ENCODE data around the gene TRIP11.
A peak's percentile ranks its signal among the peaks of the same experiment; 100 is the strongest.

TRIP11 gene

GRCh38 chr14:92041203-92041602 lies 1.3 kb upstream of the TRIP11 start:
- peak overlapping the region; percentile 72 for H3K4me3 ChIP-seq (ENCODE audit: low read depth, low read length)
- no peak for DNase-seq (ENCODE audit: low read depth)
- TF ChIP-seq CTCF (IDR thresholded peaks at IDR 0.05; ENCODE audit: insufficient read depth, low read depth, low read length, missing control alignments): no peak

- DNase-seq (ENCODE audit: low read depth): peak; percentile 52
- peak overlapping the region; percentile 72 for H3K4me3 ChIP-seq (ENCODE audit: low read depth, low read length)
- TF ChIP-seq CTCF (IDR thresholded peaks at IDR 0.05; ENCODE audit: insufficient read depth, low read depth, low read length, missing control alignments): no peak
Observed at GRCh38 chr14:92040431-92041051, 682 bp upstream of the TRIP11 start.

GRCh38 chr14:92039063-92039718 lies 668 bp downstream of the TRIP11 start:
- no peak for TF ChIP-seq CTCF (IDR thresholded peaks at IDR 0.05; ENCODE audit: insufficient read depth, low read depth, low read length, missing control alignments)
- peak overlapping the region; percentile 72 for H3K4me3 ChIP-seq (ENCODE audit: low read depth, low read length)
- DNase-seq (ENCODE audit: low read depth): peak; percentile 45

GRCh38 chr14:92037989-92038388 lies 1.9 kb downstream of the TRIP11 start:
- DNase-seq (ENCODE audit: low read depth): no peak
- peak overlapping the region; percentile 72 for H3K4me3 ChIP-seq (ENCODE audit: low read depth, low read length)
- no peak for TF ChIP-seq CTCF (IDR thresholded peaks at IDR 0.05; ENCODE audit: insufficient read depth, low read depth, low read length, missing control alignments)

- no peak overlapping the region for H3K4me3 ChIP-seq (ENCODE audit: low read depth, low read length)
- TF ChIP-seq CTCF (IDR thresholded peaks at IDR 0.05; ENCODE audit: insufficient read depth, low read depth, low read length, missing control alignments): no peak
- no peak for DNase-seq (ENCODE audit: low read depth)
Observed at GRCh38 chr14:92035890-92036289, 4.0 kb downstream of the TRIP11 start.

- no peak for TF ChIP-seq CTCF (IDR thresholded peaks at IDR 0.05; ENCODE audit: insufficient read depth, low read depth, low read length, missing control alignments)
- no peak for DNase-seq (ENCODE audit: low read depth)
- H3K4me3 ChIP-seq (ENCODE audit: low read depth, low read length): no peak overlapping the region
Observed at GRCh38 chr14:92033906-92034687, 5.8 kb downstream of the TRIP11 start.

Data from GM12865 (cell line).